CD4-positive, alpha-beta T cell treated with Interleukin-4 for 1 hour (primary cell): Measurements from ENCODE around the gene MKNK2.
"Not testable (repeated sequence)": the region's sequence is repeated elsewhere in the genome, so short reads cannot be mapped to it uniquely, and the experiment has no call there.

ENCODE experiments used
- DNase-seq, 2 donors: peaks; one replicate each; pipeline ENCODE4 v3.0.0-alpha.2; 2020 to 2022

Gene MKNK2

DNA sequence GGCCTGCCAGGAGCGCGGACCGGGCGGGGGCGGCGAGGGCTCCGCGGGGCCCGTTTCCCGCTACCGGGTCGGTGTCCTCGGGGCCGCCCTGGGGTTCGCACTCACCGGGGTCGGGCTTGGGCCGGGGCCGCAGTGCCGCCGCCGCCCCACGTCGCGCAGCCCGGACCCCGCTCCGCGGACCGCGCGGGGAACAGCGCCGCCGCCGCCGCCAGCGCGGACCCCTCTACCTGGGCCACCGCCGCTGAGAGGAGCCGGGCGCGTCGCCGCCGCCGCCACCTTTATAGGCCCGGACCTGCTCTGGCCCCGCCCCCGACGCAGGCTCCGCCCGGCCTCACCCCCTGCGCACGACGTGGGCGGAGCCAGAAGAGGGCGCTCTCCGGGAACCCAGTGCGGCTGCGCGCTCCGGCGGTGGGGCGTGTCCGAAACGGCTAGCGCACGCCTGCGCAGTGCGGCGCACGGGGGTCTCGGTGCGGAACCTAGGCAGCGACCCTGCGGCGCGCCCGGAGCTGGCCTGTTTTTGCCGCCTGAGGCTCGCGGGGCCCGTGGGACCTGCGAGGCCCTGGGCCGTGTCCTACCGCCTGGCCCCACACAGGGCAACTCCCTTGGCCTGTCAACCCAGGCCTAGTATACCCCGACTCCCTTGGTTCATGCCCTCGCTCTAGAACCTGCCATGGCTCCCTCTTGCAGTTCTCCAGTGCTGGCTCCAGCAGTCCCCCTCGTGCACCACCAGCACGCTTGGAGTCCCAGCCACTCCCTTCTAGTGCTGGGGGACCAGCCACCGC, at the start of gene MKNK2:
MKNK2 (minus strand) TSS at position 254 of the 782 bp plus-strand sequence. CDS start 393 bp downstream, outside the sequence.
- peak; percentile 89 to 91 for DNase-seq

DNA sequence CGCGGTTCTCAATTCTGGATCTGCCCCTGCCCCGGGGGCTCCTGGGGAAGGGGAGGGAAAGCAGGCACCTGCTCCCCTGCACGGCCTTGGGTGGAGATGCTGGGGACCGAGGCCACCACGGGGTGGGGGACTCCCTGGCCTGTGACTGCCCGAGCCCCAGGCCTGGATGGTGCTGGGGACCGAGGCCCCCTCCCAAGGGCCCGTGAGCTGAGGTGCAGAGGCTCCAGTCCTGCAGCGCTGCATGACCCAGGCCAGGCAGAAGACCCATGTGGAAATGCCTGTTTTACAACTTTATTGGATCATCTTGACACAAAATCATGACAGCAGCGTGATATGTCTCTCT, 49.6 kb upstream of the MKNK2 start:
- no peak for DNase-seq

DNA sequence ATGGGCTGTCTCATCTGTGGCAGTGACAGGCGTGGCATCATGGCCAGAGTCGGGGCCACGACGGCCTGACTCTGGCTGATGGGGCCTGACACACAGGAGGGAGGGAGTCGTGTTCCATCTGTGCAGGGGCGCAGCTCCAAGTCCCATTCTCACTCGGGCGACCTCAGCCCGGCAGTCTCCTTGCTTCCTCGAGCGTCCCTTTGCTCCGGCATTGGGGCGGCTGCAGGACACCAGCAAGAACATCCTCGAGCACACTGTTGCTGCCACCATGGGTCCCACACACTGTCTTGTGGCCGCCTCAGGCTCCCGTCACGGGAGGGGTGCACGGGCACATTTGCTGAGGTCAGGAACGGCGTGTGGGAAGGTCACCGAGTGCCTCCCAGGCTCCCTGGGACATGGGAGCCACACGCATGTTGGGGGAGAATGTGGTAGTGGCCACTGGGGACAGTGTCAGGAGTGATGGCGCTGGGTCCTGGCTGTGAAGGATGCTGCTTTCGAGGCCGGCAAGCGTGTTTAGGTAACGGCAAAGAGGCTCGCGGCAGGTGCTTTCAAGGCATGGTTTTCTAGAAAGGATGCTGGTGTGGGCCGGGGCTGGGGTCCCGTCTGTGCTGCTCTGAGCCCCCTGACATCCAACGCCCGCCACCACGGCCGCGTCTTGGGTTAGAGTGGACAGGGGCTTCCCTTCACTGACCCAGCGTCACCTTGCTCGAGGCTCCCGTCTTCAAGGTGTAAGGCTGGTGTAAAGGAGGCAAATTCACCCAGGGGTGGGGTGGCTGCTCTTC, 49.1 kb upstream of the MKNK2 start:
- no peak for DNase-seq

DNA sequence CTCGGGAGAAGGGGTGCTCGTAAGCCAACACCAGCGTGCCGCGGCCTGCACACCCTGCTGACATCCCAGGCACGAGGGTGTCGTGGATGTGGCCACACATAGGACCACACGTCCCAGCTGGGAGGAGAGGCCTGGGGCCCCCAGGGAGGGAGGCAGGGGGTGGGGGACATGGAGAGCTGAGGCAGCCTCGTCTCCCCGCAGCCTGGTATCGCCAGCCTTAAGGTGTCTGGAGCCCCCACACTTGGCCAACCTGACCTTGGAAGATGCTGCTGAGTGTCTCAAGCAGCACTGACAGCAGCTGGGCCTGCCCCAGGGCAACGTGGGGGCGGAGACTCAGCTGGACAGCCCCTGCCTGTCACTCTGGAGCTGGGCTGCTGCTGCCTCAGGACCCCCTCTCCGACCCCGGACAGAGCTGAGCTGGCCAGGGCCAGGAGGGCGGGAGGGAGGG, 48.0 kb upstream of the MKNK2 start:
- DNase-seq = no peak

DNA sequence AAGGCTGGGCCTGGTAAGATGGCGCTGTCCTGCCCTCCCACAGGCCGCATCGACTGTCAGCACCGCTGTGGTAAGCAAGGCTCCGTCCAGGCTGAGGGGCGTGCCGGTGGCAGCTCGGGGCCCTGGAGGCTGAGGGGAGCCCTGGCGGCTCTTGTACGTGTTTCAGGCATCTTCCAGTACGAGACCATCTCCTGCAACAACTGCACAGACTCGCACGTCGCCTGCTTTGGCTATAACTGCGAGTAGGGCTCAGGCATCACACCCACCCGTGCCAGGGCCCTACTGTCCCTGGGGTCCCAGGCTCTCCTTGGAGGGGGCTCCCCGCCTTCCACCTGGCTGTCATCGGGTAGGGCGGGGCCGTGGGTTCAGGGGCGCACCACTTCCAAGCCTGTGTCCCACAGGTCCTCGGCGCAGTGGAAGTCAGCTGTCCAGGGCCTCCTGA, 46.9 kb upstream of the MKNK2 start:
- DNase-seq = no peak

DNA sequence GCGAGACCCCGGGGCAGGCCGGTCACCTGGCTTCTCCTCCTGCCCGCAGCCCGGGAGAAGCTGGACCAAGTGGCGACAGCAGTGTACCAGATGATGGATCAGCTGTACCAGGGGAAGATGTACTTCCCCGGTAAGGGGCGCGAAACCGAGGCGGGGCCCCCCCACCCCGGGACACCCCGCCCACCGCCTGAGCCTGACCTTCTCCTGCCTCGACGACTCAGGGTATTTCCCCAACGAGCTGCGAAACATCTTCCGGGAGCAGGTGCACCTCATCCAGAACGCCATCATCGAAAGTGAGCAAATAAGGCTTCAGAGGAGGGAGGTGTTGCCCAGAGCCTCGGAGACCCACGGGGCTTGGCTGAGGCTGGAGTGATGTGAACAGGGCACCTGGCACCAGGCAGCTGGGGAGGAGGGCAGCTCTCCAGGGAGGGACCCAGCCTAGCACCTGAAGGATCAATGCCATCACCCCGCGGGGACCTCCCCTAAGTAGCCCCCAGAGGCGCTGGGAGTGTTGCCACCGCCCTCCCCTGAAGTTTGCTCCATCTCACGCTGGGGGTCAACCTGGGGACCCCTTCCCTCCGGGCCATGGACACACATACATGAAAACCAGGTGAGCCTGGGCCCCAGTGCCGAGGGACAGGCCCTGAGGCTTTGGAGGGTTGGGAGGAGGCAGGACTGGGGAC, 46.3 kb upstream of the MKNK2 start:
- peak; percentile 59 to 78 for DNase-seq

DNA sequence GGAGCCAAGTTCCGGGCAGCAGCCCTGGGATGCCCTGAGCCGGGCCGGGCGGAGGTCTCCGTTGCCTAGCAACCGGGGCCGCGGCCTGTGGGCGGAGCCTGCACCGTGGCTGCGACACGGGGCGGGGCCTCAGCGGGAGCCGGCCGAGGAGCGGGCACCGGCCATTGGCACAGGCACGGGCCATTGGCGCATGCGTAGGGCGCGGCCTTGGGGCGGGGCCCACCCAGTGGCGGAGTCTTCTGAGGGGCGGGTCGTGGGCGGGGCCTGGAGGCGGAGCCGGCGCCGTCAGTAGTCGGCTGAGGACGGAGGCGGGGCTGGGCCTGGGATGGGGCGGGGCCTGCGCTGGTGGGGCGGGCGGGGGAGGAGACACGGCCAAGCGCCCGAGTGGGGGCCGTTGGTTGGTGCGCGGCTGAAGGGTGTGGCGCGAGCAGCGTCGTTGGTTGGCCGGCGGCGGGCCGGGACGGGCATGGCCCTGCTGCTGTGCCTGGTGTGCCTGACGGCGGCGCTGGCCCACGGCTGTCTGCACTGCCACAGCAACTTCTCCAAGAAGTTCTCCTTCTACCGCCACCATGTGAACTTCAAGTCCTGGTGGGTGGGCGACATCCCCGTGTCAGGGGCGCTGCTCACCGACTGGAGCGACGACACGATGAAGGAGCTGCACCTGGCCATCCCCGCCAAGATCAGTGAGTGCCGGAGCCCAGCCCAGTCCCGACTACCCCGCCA, 45.6 kb upstream of the MKNK2 start, which contains the start of gene IZUMO4:
IZUMO4 (plus strand) TSS at position 436 of the 723 bp plus-strand sequence; CDS start at position 467, 31 bp downstream.
- peak; percentile 99 for DNase-seq

DNA sequence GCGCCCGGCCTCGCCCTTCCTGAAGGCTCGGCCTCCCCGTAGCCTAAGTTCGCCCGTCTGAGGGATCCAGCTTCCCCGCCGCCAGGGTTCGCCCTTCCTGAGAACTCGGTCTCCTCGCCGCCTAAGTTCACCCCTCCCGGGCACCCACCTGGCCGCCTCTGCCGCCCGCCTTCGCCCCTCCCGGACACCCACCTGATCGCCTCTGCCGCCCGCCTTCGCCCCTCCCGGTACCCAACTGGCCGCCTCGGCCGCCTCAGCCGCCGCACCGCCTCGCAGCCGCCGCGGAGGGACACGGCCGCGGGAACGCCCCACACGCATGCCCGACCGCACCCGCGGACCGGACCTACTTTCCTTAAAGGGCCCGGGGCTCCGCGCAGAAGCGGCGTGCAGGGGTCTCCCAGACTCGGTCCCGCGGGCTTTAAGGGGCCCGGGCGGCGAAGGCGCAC, 45.0 kb upstream of the MKNK2 start, which contains the start of gene MOB3A:
MOB3A (minus strand) TSS at position 293 of the 446 bp plus-strand sequence. CDS start 17,766 bp downstream, outside the sequence.
- peak; percentile 89 to 91 for DNase-seq

DNA sequence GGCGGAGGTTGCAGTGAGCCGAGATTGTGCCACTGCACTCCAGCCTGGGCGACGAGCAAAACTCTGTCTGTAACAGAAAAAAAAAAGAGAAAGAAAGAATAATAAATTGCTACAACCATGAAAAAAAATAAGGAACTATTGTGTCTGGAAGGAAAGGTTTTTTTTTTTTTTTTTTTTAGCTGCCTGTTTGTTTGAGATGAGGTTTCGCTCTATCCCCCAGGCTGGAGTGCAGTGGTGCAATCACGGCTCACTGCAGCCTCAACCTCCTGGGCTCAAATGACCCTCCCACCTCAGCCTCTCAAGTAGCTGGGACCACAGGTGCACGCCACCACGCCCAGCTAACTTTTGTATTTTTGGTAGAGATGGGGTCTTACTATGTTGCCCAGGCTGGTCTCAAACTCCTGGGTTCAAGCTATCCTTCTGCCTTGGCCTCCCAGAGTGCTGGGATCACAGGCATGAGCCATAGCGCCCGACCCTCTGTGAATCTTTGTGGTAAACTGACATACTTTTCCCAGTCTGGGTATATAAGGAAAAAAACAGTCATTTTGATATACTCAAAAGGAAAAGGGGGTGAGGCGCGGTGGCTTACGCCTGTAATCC, 41.0 kb upstream of the MKNK2 start:
- not testable (repeated sequence) for DNase-seq

DNA sequence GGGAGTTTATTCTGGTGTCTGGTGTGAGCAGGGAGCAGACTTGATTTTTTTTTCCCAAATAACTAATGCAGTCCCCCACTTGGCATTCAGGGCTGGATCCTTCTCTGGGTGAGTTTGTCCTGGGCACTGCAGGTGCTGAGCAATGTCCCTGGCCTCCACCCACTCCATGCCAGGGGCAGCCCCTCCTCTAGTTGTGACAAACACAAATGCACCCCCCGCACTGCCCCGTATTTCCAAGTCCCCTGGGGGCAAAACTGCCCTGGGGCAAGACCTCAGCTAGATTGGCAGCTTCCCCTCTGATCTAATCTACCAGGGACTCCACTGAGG, 38.6 kb upstream of the MKNK2 start:
- DNase-seq = no peak

DNA sequence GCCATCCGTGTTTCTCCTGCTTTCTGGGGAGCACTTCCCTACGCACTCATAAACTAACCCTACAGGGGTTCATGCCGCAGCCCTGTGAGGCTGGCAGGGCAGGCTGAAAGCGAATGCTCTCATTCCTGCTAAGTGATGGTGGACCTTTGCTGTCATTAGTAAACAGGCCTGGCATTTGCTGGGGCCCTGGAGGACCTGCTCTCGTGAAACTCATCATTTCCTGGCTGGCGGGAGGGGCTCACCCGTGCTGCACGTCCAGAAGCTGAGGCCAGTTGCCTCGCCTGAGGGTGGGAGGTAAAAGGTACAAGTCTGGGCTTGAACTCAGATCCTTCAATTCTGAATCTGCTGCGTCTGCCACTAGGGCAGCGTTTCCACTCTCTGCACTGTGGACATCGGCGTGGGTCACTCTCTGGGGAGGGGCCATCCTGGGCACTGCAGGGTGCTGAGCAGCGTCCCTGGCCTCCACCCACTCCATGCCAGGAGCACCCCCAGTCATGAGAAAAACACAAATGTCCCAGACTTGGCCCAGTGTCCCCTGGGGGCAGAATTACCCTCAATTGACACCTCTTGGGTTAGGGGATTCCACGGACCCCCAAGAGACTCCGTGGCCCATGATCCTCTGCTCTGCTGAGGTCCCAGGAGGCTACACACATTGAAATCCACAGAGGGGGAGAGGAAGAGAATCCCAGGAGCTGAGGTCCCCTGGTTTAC, 38.1 kb upstream of the MKNK2 start:
- peak; percentile 34 to 53 for DNase-seq

DNA sequence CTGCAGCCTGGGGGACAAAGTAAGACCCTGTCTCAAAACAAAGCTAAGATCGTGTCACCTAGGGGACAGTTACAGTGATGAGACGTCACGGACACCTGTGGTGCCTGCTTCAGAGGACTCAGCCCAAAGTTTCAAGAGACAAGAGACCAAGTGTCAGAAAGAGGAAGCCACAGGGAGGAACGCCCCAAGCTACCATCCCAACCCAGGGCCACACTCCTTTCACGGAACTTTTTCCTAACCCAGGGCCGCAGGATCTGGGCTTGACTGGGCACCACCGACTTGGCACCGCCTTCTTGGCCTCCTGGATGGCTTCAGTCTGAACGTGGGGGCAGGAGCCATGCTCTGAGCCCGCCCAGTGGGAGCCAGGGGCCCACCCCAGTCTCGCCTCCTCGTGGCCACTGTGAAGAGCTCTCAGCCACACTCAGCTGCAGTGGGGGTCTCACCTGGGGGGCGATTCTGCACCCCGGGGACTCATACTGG, 36.6 kb upstream of the MKNK2 start:
- DNase-seq = peak; percentile 56 to 81

DNA sequence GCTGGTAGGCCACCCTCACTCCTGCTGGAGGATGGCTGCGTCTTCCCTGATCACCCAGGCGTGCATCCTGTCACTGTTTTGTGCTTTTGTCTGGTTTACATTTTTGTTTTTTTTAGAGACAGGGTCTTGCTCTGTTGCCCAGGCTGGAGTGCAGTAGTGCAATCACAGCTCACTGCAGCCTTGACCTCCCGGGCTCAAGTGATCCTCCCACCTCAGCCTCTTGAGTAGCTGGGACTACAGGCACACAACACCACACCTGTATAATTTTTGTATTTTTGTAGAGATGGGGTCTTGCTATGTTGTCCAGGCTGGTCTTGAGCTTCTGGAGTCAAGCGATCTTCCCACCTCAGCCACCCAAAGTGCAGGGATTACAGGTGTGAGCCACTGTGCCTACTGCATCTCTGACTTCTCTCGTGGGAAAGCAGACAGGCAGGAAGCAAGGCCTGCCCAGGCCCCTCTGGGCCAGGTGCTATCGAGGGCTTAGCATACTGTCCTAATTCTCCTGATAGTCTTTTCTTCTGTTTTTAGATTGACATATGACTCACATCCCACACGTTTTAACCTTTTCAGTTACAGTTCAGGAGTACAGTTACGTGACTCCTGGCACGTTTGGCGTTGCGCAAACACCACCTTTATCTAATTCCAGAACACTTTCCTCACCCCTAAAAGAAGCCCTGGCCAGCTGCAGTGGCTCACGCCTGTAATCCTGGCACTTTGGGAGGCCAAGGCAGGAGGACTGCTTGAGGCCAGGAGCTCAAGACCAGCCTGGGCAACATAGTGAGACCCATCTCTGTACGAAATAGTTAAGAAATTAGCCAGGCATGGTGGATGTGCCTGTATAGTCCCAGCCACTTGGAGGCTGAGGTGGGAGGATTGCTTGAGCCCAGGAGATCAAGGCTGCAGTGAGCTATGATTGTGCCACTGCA, 35.9 kb upstream of the MKNK2 start:
- DNase-seq = peak in 1 of 2 donors; percentile 64

DNA sequence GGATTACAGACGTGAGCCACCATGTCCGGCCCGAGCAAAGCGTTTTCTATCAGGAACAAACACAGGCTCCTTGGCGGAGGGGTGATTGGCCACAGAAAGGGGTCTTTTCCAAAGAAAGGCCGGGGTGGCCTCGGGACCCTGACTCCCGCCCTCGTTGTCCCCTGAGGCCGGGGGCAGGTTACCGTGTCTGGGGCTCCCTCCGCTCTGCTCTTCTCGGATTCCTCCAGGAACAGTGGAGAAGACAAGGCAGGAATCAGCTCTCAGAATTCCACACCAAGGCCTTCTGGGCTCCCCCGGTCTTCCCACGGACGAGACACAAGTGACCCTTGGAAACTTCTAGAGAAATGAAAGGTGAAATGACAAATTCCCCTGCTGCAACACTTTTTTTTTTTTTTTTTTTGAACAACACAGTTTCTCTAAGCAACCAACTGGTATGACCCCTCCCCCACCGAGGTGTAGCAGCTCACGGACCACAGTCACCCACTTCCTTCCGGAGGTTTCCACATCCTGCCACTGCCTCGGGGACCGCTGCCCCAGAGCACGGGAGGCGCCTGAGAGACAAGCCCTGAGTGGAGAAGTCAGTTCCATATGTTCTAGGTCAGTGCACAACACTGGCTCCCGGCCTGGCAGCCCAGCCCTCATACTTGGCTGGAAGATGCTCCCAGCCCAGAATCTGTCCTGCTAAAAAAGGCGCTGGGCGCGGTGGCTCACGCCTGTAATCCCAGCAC, 34.1 kb upstream of the MKNK2 start:
- peak; percentile 97 to 98 for DNase-seq

DNA sequence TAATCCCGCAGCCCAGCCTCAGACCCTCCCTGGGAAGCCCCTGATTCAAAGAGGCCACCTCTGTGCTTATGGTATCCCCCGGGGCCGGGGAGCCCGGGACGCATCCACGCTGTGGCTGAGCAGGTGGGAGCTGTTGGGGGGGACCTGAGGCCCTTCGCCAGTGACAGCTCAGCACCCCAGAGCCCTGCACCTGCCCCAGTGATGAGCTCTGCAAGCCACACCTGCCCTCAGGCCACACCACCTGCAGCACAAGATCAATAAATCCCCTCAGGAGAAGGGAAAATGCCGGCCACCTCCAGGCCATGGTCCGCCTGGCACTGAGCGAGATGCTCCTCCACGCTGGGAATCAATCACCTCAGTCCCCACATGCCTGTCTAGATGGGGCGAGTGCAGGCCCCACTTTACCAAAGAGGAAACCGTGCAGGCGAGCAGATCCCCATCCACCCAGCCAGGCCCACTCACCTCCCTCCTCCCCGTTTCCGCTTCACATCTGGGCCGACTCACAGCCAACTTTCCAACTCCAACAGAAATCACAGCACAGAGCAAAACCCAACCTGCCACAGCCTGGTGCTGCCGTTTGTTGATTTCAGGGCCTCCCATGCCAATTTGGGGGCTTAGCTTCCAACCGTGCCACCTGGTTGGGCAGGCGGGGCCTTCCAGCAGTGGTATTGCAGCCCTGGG, 32.3 kb upstream of the MKNK2 start:
- DNase-seq = peak; percentile 74 to 79

DNA sequence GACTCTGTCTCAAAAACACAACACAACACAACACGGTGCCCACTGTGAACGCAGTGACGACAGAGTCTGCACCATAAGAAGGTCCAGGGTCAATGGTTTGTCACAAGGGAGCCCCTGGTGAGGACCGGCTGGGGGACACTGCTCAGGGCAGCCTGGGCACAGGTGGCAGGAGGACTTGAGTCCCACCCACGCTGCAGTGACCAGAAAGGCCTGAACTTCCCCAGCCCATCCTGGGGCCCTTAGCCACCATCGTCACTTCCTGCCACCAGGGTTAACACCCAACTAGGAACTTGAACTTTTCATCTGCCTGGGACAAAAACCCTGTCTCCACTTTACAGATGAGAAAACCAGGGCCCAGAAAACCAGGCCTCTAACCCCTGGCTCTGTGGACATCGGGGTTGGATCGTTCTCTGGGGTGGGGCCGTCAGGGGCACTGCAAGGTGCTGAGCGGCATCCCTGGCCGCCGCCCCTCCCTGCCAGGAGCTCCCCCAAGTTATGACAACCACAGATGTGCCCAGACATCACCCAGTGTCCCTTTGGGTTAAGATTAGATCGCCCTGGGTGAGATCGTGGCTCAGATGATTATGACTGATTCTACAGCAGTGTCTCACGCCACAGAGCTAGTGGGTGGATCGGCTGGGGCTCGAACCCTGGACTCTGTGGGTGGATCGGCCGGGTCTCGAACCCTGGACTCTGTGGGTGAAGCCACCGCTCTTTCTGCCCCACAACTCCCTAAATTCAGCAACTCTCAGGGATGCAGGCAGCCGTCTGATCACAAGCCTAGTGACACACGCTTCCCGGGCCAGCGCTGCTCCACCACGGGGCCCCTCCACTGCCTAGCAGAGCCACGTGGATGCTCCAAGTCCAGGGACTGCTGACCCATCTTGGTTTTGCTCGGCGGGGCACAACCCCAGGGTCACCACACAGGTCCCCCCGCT, 31.1 kb upstream of the MKNK2 start:
- peak; percentile 79 for DNase-seq

DNA sequence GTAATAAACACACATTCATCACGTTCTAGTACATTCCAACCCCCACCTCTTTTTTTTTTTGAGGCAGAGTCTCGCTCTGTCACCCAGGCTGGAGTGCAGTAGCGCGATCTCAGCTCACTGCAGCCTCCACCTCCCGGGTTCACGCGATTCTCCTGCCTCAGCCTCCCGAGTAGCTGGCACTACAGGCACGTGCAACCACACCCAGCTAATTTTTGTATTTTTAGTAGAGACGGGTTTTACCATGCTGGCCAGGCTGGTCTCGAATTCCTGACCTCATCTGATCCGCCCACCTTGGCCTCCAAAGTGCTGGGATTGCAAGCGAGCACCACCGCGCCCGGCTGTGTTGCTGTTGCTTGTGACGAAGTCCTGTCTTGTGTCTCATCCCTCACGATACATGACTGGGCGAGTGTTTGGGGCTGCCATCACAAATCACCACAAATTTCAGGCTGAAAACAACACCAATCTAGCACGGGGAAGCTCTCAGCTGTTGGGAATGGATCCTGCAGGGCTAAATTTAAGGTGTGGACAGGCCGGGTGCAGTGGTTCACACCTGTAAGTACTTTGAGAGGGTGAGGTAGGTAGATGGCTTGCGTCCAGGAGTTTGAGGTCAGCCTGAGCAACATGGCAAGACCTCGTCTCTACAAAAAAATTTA, 29.4 kb upstream of the MKNK2 start:
- DNase-seq = no peak
